HG03342 (cell line): ENCODE data around the gene ZFY.

Experiments used
- ATAC-seq: cut with Tn5 transposase; IDR thresholded peaks from one replicate; pipeline ENCODE4 v1.9.1; 2021; ENCODE audit warnings: mild to moderate bottlenecking, moderate library complexity; ENCODE audit not compliant: unreplicated experiment

The ZFY gene

GRCh38 chrY:2934861-2935715 is at the start of gene ZFY:
Gene ZFY, plus strand, starts transcription at chrY:2935381. Its CDS starts 18,556 bp downstream, at chrY:2953937.
- no peak for ATAC-seq

- no peak for ATAC-seq
Observed at GRCh38 chrY:2885880-2886279, 49.3 kb upstream of the ZFY start.

- ATAC-seq = no peak
Observed at GRCh38 chrY:2887386-2887785, 47.8 kb upstream of the ZFY start.

GRCh38 chrY:2887955-2888354 is 47.2 kb upstream of the ZFY start:
- no peak for ATAC-seq

DNA sequence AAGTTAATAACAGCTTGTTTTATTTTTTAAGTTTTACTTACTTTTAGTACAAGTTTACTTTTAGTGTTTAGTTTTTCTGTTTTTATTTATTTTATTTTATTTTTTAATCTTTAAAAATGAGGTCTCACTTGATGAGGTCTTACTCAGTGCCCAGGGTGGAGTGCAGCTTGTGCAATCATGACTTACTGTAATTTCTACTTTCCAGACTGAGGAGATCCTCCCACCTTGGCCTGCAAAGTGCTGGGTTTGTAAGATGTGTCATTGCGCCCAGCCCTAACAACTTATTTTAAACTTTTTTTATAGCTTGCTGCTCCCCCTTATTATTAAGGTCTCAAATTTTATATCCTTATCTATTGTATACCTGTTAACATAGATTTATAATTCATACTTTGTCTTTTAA is 41.7 kb upstream of the ZFY start:
- no peak for ATAC-seq

- ATAC-seq = no peak
Observed at GRCh38 chrY:2896050-2896449, 39.1 kb upstream of the ZFY start.

GRCh38 chrY:2907356-2907755 is 27.8 kb upstream of the ZFY start:
- no peak for ATAC-seq

DNA sequence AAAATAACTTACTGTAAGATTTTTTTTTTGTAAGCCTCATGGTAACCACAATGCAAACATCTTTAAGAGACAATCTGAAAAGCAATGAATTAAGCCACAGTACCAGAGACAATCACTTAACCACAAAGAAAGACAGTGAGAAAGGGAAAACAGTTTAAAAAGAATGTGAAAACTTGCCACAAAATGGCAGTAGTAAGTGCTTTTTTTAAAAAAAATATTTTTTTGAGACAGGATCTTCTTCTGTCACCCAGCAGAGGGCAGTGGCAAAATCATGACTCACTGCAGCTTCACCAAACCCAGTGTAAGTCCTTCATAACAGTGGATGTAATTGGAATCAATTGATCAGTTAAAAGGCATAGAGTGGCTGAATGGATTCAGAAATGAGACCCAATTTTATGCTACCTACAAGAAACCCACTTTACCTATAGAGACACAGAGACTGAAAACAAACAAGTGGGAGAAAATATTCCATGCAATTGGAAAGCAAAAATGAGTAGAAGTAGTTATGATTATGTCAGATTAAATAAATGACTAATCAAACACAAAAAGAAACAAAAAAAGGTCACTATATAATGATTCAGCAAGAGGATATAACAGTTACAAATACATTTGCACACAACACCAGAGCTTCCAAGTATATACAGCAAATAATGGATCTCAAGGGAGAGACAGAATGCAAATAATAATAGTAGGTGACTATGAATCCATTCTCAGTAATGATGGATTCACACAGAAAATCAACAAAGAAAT is 21.9 kb upstream of the ZFY start:
- ATAC-seq = no peak

DNA sequence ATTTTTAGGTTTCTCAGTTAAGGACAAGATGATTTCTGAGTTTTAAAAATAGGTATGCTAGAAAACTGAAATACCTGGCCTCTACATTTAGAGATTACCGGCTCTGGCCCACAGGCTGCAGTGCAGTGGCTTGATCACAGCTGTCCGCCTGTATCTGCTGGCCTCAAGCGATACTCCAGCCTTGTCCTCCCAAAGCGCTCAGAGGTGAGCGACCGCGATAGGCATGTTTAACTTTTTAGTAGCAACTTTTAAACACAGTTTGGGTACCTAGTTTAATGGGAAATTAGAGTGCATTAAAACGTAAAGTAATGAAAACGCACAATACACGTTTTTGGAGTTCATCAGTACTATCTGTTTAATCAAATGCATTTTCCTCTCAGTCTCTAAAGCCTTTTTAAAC is 1.1 kb upstream of the ZFY start:
- no peak for ATAC-seq

DNA sequence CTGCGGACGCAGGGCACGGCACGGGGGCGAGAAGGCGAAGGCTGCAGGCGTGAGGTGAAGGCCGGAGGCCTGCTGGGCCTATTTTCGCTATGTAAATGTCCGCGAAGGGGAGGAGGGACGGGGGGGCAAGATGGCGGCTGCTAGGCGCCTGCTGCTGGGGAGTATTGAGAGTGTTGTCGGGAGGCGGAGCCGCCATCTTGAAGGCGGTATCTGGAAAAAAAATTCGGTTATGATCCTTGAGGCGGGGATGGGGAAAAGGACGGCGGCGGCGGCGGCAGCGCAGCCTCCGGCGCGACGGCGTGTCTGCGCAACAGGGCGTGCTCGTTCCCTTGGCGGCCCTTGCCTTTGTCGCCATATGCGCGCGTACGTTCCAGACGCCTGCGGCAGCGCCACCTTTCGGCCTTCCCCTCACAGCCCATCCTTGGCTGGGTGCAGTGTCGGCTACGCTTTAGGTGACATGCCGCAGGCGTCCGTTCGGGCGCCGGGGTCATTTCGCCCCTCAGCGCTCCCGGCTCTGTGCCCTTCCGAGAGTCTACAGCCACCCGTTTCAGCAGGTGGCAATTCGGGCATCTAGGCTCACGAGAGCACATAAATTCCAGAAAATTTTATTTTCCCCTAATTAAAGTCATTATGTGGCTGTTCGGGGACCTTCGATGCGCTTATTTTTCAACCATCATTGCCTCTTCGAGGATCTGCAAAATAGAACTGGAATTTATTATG is 695 bp downstream of the ZFY start:
- no peak for ATAC-seq

- ATAC-seq = no peak
Observed at GRCh38 chrY:2936436-2936750, 1.2 kb downstream of the ZFY start.

GRCh38 chrY:2937149-2937548 is 2.0 kb downstream of the ZFY start:
- ATAC-seq = no peak

DNA sequence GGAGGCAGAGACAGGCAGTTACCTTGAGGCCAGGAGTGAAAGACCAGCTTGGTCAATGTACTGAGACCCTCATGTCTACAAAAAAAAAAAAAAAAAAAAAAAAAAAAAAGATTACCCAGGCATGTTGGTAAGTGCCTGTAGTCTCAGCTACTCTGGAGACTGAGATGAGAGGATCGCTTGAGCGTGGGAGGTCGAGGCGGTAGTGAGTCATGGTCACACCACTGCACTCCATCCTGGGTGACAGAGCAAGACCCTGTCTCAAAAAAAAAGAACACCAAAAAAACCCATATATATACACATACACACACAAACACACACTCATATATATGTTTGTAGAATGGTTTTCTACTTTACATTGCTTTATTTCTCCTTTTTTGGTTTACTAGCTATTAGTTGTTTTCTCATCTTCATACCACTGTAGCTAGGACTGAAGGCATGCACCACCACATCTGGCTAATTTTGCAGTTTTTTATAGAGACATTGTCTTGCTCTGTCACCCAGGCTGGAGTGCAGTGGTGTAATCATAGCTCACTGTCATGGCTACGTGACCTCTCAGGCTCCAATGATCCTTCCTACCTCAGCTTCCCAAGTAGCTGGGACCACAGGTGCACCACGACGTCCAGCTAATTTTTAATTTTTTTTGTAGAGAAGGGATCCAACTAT is 14.5 kb downstream of the ZFY start:
- ATAC-seq = no peak

GRCh38 chrY:2950655-2951054 is 15.5 kb downstream of the ZFY start:
- no peak for ATAC-seq

GRCh38 chrY:2952912-2953311 is 17.7 kb downstream of the ZFY start:
- ATAC-seq = no peak

- ATAC-seq = no peak
Observed at GRCh38 chrY:2954735-2955134, 19.6 kb downstream of the ZFY start.

GRCh38 chrY:2955561-2955960 is 20.4 kb downstream of the ZFY start:
- no peak for ATAC-seq

DNA sequence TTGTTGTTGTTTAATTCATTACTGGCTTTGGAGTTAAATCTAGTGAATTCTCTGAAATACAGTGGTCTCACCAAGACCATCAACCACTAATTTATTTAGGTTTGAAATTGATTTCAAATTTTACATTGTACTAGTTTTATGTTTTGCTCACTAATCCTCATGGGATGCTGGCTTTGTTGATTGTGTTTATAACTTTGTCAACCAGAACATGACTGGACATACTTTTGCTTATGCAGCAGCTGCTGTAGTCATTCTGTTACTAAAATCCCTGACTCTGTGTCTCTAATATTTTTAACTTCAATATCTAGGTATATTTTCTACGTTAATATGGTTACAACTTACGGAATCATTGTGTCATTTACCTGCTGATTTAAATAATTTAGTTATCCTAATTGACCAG is 26.9 kb downstream of the ZFY start:
- ATAC-seq = no peak

GRCh38 chrY:2964814-2965213 is 29.6 kb downstream of the ZFY start:
- ATAC-seq = no peak

- no peak for ATAC-seq
Observed at GRCh38 chrY:2965629-2966028, 30.4 kb downstream of the ZFY start.

GRCh38 chrY:2969561-2969960 is 34.4 kb downstream of the ZFY start:
- ATAC-seq = no peak
